NCI-H2171 (cell line): ENCODE measurements around the gene ANKS1A.

ENCODE experiments used
- DNase-seq: peaks from one replicate; lab custom pipeline; 2025; lab: John Stamatoyannopoulos, UW

ANKS1A gene

DNA sequence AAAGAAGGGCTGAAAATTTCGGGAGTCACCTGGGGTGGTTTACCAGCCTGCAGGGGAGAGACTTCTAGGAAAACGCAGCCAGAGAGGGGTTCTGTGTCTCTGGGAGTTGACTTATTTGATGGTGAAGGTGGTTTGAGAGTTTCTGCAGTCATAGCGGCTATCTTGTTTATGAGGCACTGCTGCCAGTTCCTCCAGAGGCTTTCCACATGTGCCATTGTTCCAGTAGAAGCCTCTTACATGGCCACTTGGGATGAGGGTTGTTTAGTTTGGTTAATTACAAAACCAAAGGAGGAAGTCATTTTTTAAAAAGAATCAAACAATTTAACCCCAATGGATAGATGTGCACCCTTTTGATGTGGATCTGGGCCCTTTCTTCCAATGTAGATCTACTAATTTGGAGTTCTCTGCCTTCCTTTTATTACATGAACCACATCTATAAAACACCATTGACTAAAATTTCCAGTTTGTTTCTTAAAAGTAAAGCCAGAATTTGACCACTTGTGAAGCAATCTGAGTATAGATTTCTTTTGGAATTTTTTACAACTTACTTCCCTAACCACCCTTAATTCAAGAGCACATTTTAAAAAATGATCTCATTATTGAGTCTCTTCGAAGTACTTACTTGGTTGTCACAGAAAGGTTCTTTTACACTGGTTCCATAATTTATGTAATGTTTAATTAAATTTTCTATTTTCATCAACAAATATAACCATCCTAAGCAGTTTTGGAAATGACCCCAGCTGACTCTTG, 154.5 kb downstream of the ANKS1A start:
- no peak for DNase-seq

DNA sequence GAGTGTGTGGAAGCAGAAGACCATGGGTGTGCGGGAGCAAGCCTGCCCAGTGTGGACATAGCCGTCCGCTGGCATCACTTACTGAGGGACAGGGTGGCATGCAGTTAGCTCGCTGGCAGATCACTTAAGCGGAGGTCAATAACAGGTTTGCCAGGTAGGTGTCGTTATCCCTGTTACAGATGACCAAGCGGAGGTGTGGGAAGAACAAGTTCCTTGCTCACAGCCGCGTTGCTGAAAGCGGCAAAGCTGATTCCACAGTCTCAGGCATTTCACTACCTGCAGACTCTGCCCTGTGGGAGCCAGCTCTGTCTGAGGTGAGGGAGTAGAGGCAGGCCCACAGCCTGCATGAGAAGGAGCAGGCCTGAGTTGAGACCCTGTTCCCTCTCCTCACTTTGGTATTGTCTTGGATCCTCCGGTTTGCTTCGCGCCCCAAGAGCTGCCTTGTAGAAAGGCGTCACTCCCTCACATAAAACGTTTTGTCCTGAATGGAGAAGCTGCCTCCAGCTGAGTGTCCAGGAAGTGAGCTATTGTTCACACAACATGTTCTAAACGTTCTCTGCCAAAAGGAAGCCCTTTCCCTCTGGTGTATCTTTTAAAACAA, 155.2 kb downstream of the ANKS1A start:
- no peak for DNase-seq

DNA sequence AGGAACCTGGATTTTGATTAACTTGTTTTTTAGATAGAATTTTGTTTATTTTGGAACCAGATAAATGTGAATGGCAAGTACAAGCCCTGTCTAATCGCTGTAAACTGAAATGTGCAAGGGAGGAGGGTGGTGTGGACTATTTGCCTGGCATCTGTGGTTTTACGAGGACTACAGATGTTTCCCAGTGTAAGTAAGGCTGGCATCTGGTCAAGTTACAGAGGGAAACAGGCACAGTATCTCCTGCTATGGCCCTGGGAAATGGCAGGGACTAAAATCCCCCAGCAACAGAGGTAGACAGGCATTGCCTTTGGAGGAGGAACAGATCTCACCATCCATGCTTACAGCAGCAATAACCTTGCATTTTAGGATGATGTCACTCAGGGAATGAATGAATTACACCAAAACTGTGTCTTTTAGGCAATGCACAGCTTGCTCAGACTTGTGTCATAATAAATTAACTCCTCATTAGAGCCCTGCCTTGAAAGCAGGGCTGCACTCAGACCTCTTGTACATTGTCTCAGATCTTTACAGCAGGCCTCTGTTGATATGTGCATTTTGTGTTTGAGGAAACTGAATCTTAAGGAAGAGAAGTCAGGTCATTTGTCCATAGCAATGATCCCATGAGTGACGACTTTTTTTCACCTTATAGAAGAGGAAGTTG, 155.8 kb downstream of the ANKS1A start:
- peak; percentile 77 for DNase-seq

DNA sequence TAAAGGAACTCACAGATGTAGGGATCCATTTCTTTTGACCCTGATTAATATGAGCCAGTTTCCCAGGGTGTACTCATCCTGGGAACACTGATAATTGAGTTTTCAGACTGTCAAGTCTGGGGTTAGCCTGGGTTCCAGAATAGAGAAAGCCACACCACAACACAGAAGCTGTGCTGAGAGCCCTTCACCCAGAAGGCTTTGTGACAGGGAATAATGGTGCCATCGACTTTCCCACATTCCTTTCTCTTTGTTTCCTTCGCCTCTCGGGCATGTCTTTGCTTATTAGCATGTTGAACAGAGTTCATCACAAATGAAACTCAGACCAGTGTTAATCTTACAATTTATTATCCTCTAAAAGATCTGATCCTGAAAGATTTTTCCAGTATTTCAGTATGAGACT, 157.0 kb downstream of the ANKS1A start:
- DNase-seq, result no peak

DNA sequence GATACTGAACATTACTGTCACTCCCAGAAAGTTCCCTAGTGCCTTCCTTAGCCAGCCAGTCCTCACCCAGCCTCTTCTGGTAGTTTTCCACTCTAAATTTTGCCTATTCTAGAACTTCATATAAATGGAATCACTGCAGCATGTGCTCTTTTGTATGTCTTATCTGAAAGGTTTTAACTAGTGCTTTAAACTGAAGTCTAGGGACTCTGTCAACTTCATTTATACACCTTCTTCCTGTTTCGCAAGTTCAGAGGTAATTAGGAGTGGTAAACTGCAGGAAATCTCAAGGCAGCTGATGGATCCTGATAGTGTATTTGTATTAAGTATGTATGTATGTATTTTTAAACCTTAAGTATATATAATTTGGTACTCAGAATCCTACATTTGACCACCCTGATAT, 157.8 kb downstream of the ANKS1A start:
- no peak for DNase-seq

DNA sequence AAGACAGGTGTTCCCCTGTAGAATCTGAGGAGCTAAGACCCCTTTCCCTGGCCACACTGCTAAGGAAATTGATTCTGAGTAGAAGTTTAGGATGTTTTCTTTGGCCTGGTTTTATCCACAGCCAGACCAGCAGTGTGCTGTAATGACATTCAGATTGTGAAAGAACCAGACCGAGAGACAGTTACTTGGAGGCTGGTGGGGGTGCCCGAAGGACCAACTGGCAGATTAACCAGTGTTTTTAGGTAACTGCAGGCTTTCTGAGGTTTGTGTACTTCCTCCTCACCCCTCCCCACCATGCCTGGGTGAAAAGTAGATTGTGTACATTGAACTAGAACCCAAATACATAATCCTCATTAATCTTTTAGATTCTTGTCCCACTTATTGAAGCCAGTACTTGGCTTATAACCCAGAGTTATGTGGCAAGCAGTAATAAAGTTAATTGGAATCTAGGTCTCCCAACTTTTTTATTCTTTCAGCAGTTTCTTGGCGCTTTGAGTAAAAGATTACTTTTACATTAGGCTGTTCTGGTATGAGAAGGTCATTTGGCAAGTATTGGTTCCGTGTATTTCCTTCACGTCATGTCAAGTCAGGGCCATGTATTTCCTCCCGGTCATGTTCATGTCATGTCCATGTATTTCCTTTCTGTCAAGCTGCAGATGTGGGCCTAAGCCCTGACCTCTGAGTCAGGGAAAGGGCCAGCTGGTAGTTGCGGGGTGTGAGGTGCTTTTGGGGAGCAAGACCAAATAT, 158.4 kb downstream of the ANKS1A start:
- DNase-seq, result no peak

DNA sequence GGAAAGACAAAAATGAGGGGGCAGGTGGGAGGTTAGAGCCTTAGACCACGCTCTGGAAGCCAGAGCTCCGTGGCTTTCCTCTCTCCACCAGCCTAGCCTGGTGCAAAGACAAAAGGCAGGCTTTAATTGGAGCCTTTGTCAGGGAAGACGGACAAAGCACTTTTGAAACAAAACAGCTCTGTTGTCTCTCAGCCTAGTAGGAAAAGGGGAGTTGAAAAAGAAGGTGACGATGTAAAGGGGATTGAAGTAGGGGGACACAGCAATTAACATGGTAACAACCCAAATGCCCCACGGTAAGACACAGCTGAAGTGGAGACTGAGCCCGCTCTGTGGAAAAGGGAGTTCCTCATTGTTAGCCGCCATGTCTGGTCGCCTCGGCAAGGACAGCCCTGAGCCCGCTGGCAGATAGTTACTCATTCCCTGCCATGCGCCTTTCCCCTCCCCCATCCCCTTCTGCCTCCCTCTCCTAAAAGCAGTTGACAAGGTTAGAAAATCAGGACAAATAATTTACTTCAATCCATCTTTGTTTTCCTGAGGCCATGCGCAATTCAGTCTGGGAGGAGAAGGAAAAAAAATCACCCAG, 159.1 kb downstream of the ANKS1A start:
- DNase-seq, result no peak

DNA sequence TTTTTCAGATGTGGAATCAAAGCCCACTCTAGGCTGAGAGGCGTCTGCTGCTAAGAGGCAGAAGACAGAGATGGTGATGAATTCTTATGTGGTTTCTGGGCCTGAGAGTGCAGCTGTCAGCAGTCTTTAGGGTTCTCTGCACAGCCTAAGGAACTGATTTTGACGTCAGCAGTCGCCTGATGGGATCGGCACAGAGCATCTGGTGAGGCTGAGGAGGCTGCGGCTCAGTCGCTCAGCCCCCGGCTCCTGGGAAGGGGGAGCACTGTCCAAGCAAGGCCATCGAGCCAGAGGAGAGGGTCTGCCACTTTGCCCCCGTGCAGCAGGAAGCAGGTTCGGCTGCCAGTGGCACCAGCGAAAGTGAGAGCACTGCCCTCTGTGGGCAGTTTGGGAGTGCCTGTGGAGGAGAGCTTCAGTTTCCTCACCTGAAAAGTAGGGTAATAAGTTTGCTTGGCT, 159.6 kb downstream of the ANKS1A start:
- DNase-seq, result peak; percentile 41

DNA sequence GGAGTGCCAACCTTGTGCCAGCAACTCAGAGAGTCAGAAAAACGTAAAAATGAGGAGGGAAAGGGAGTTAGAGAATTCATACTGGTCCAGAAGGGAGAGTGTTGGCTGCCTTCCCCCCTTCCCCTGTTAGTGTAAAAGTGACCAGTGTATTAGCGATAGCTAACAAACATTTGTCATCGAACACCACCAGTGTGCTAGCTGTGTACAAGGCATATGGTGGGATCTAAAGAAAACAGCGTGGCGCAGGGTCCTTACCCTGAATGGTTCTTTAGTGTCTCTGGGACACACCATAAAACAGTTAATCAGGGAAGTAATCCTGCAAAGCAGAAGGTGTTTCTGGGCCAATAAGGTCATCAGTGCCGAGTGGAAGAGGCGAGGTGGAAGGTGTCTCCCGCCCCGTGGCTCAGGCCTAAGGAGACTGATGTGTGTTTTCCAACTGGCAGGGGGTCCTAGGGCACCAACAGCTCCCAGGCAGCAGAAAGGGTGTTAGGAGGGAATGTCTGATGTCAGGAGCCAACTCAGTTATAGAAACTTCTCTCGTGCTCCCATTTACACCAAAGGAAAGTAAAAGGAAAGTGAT, 160.2 kb downstream of the ANKS1A start:
- no peak for DNase-seq

DNA sequence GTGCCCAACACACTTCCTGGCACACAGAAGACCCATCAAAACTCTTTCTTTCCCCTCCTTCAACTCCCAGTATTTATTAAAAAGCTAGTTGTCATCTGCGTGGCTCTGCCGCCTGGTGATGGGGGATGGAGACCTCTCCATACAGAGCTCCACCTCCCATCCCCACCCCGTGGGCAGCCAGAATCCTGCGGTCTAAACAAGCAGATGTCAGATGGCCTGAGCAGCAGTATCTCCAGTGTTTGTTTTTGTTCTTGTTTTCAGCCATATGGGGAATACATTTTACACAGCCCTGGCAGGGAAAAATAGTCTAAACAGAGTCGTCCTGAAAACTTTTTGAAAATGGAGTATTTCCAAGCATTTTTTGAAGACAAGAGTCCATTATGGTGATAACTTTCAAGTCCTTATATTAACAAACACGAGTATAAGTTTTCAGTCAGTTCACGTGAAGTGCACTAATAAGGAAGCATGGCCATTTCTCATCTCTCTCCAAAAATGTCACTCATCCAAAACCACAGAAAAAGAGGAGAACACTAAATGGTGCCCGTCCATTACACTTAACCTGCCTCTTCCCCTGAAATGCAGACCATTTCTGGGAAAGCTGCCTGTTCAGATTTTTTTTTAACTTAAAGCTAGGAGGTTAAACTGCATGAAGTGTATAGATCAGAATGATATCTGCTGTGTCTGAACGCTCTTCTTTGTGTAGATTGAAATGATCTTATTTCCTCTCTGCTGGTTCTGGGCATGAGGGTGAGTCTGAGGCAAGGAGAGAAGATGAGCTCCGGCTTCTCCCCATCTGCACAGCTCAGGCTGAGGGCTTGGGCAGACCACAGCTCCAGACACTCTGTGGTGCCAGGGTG, 161.1 kb downstream of the ANKS1A start:
- DNase-seq, result peak; percentile 44

DNA sequence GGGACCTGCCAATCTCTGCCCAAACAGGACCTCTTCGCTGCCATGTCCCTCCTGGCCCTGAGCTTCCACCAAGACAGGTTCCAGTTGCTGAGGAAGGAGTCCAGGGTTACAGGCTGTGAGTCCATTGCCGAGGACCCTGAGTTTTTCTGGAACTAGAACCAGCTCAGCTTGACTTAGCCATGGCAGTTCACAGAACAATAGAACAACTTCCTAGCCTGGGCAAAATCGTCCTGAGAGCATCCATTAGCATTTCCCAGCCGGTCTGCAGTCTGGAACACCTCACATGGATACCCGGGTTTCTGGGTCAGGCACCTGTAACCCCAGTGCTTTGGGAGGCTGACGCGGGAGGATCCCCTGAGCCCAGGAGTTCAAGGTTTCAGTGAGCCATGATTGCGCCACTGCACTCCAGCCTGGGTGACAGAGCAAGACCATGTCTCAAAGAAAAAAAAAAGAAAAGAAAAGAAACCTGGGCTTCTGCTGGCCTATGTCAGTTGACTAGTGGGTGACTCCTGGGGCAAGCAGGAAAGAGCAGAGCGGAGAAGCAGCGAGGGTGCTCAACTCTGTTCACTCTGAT, 161.8 kb downstream of the ANKS1A start:
- no peak for DNase-seq

DNA sequence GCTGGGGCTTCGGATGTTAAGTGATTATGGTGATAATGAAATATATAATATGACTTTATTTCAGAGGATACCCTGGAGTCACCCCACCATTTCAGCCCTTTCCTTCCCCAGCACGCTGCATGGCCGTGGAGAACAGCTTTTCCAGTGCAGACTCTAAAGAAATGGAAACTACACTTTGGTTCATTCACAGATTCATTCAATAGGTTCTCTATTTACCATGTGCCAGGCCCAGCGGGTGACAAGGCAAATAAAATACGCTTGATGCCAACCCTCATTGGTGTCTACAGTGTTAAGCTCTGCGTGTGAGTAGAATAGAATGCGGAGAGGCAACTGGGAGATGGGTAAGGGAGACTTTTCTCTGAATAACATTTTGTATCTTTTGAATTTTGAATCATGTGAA, 162.3 kb downstream of the ANKS1A start:
- no peak for DNase-seq

DNA sequence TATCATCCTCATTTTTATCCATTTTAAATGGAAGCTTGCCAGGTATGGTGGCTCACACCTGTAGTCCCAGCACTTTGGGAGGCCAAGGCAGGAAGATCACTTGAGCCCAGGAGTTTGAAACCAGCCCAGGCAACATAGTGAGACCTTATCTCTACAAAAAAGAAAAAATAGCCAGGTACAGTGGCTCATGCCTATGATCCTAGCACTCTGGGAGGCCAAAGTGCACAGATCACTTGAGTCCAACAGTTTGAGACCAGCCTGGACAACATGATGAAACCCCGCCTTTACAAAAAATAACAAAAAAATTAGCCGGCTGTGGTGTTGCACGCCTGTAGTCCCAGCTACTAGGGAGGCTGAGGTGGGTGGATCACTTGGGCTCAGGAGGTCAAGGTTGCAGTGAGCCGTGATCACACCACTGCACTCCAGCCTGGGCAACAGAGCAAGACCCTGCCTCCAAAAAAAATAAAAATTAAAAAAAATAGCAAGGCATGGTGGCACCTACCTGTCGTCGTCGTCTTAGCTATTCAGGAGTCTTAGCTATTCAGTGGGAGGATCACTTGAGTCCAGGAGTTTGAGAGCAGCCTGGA, 163.0 kb downstream of the ANKS1A start:
- no peak for DNase-seq

DNA sequence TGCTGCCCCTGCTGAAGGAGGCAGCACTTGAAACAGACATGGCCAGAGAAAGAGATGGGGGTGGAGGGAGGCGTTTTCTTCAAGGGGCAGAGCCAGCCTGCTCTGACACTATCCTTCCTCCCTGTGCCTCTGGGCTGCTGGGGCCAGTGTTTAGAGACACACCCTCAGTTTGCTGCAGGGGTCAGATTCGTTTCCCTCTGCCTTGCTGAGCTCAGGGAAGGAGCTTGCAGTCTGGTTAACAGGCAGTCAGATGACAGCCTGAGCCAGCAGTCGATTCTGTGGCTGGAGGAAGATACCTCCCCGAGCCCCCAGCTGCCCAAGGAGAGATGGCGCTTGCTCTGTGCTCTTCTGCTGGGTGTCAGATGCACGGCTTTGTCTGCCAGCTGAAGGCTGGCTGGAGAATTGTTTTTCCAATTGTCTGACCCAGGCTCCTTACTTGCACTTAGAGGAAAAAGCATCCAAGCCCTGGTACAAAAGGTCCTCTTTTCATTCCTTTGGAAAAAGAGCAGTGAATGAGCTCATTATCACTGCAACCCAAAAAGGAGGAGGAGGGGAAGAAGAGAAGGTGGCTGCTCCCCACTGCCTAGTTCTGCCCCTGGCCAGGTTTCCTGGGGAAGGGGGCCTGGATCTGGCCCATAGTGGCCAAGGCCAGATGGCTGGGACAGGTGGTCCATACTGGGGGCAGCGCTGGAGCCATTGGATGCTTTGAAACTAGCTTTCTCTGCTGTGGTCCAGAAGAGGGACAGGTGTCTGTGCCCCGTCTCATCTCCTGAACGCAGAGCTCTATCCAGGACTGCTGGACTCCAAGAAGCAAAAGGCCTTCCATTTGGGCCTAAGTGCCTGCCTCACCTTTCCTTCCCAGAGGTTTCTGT, 163.9 kb downstream of the ANKS1A start:
- no peak for DNase-seq

DNA sequence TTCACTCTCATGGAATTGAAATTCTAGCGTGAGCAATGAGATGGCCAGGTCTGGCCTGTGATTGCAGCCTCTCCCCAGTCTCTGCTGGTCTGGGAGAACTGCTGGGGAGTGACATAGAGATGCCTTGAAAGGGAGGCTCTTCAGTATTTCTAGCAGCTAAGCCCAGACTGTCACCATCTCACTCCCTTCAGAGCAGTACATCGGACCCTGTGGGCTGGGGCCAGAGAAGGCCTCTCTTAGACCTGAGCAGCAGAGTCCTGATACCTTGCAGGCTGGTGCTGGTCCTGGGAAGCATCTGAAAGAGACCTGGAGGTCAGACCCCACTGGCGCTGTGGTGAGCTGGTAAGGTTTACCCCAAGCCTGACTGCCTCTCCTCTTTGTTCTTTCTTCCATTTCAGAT, 164.6 kb downstream of the ANKS1A start:
- DNase-seq, result no peak

DNA sequence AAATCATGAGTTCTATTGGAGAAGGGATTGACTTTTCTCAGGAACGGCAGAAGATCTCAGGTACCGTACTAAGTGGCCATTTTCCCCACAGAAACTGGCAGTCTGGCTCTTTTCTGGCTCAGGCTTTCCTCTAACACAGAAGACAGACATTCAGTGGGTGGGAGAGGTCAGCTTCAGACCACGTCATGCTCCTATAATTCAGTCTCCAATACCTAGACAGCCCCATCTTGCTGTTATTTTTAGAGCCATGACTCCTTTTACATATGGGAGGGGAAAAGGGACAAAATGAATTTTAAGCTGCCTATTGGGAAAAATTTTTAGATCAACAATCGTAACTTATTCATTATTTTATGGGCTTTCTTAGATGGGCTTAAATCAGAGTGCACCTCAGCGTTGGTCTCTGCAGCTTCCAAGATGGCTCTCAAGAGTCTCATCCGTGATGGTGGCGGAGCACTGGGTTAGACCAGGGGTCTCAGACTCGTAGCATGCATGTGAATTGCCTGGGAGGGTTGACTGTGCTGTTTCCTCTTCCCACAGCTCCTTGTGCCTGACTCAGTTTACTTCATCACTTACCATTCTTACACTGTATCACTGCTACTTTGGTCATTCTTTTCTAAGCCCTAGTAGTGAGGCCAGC, 165.2 kb downstream of the ANKS1A start:
- no peak for DNase-seq

DNA sequence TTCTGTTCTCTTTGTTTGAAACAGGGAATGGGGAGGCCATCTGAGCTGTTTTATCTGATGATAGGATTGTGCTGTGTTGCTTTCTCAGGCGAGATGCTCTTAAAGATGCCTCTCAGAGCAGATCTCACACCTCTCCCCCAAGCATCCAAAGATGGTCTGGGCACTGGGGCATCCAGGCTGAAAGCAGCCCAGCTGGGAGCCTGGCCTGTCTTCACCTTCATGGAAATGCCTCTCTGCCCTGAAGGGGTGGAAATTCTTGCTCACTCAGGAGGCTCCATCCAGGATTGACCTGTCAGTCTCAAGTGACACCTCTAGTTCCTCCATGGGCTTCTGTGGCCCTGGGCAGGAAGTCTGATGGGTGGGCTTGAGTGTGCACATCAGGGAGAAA, 165.7 kb downstream of the ANKS1A start:
- DNase-seq, result no peak

DNA sequence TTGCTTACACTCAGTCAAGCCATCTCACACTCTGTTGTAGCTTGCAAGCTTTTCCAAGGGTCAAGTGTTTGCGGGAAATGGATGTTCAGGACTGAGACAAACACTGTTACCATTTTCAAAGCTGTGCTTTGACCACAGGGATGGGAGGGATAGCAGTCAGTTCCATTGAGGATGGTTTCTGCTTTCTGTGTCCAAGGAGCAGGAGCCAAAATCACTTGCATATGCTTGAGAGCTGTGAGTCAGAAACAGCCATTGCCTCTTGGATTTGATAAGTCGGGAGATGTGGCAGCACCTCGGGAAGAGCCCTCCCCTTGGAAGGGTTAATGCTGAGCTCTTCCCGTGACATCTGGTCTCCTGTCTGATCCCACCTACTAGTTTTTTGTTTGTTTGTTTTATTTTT, 166.8 kb downstream of the ANKS1A start:
- no peak for DNase-seq

DNA sequence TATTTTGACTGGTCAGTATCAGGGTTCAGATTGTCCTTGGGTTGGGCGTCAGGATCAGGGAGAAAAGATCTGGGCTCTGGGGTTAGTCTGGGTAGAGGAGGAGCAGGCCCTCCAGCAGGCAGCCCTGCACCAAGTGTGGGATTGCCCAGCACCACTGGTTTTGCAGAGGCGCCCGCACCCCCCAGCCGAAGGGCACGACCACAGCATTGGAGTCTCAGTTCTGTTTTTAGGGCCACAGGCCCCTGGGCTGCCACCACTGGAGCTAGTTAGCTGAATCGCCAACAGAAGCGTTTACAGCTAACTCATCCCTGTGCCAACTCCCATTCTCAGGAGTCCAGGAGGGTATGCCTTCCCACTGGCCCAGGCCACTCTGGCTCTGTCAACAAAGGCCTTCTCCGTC, 167.9 kb downstream of the ANKS1A start:
- DNase-seq, result no peak
